GM08714 (cell line): Measurements from ENCODE around the gene GPR26.

Experiments
- H3K4me3 ChIP-seq: fragments of 200-500 bp; sonication (Bioruptor generic); 2 replicates; pipeline ENCODE4 v1.5.1; 2014; ENCODE audit warnings: mild to moderate bottlenecking, low read length, inconsistent platforms
- ZNF274 ChIP-seq: IDR thresholded peaks from 2 replicates; pipeline ENCODE4 v1.6.1; 2012; ENCODE audit warnings: mild to moderate bottlenecking, low read depth, low read length

Gene GPR26

DNA sequence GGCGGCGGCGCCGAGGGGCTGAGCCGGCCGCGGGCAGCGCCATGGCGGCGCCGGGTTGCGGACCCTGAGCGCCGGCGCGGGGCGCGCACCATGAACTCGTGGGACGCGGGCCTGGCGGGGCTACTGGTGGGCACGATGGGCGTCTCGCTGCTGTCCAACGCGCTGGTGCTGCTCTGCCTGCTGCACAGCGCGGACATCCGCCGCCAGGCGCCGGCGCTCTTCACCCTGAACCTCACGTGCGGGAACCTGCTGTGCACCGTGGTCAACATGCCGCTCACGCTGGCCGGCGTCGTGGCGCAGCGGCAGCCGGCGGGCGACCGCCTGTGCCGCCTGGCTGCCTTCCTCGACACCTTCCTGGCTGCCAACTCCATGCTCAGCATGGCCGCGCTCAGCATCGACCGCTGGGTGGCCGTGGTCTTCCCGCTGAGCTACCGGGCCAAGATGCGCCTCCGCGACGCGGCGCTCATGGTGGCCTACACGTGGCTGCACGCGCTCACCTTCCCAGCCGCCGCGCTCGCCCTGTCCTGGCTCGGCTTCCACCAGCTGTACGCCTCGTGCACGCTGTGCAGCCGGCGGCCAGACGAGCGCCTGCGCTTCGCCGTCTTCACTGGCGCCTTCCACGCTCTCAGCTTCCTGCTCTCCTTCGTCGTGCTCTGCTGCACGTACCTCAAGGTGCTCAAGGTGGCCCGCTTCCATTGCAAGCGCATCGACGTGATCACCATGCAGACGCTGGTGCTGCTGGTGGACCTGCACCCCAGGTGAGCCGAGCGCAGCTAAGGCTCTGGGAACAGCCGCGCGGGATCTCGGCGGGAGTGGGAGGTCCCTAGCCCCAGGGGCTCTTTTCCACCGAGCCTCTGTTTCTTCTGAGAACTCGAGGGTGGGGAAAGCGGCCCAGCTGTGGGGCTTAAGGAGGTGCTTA, at the start of gene GPR26:
Gene GPR26 (plus strand): TSS at position 38 of the 919 bp plus-strand sequence. CDS start 53 bp downstream, at position 91.
- TF ChIP-seq ZNF274 = no peak
- H3K4me3 ChIP-seq = no peak within 1 kb of the TSS

- no peak overlapping the region for H3K4me3 ChIP-seq
- no peak for TF ChIP-seq ZNF274
Observed at GRCh38 chr10:123618224-123618623, 47.9 kb upstream of the GPR26 start.

DNA sequence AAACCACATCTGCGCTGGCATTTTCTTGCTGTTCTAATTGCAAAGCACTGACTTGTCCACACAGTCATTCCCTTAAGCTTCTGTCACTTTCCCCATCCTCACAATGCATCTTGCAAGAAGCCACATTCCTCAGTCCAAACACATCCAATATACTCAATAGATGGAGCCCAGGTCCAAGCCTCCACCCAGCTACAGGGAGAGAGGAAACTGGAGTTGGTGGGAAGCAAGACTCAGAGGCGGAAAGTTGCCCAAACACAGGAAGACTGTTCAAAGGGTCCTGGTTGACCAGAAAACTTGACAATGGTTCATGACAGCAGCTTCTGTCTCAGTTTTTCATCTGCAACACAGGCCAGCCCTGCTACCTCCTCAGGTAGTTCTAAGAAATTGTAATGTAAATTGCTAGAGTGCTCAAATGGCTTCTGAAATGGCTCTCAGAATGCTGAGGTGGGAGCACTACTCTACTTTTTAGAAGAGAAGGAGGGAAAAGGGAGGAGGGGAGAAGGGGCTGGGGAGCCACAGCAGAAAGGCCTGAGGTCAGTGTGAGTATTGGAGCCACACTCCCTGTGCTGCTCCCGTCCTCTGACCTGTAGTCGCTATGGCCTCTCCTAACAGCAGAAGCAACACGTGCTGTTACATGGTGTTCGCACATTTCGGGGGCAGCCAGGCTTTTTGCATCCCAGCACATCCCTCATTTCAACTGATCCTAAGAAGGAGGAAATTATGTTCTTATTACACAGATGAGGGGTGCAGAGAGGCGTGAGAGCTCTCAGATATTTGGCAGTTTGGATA, 46.9 kb upstream of the GPR26 start:
- no peak overlapping the region for H3K4me3 ChIP-seq

DNA sequence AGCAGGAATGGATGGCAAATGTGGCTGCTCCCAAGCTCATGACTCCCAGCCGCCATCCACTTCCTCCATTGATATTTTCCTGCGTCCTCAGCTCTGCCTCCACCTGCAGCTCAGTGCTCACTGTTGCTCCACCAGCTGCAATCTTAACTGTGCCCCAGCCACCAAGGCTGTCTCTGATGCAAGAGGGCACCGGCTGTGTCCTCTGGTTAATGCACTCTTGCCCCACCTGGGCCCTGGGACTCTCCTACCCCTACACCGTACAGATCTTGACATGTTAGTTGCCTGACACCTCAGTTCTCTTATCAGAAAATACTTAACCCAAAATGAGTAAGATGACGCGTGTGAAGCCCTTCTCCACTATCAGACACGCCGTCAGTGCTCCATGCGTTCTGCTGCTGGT, 45.5 kb upstream of the GPR26 start:
- no peak overlapping the region for H3K4me3 ChIP-seq
- no peak for TF ChIP-seq ZNF274

More for the DNA sequence above, 46.9 kb upstream of the GPR26 start:
- no peak for TF ChIP-seq ZNF274

- no peak overlapping the region for H3K4me3 ChIP-seq
- no peak for TF ChIP-seq ZNF274
Observed at GRCh38 chr10:123621492-123621891, 44.7 kb upstream of the GPR26 start.

DNA sequence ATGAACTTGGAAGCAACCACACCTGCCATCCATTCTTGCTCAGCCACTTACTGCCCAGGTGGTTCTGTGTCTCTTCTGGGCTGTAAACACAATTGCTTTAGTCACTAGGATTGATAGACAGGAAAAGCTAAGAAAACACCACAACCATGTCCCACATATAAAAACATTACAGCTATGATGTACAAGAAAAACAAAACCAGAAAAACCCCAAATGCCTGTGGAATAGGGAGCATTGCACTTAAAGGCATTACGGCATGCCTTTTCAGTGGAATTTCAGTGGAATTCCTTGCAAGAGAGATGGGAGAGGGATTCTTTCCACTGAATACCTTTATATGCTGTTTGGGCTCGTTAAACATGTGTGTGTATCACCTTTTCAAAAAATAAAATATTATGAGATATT, 44.2 kb upstream of the GPR26 start:
- TF ChIP-seq ZNF274 = no peak
- no peak overlapping the region for H3K4me3 ChIP-seq

DNA sequence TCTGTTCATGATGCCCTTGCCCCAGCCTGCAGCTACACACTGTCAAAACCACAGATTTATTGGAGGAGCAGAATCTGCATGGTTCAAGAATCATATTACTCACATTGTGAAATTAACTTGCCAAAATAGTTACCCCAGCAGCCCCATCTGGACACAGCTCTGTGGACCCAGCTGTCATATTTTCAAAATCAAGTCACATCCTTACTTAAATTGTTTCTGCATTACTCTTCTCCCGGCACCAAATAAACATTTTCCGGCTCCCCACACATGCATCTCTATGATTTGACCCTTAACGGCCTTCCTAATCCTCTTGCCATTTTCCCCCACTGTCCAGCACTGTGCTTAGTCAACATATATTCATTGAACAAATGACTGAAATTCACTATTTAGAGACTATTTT, 43.8 kb upstream of the GPR26 start:
- no peak for TF ChIP-seq ZNF274

DNA sequence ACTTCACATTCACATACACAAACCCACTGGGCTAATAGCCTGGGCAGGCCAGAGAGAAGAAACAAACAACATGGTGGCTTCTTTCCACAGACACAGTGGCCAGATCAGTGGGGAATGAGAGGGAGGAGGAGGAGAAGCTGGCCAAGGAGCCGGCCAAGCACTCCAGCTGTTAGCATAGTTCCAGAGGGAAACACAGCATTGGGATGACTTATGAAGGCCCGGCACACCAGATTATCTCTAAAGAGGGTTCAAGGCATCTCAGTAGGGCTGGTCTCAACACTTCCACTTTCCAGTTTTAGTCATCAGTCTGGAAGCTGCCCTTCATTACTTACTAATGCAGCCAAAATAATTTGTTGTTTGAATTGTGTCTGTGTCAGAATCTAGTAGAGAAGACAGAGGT, 42.1 kb upstream of the GPR26 start:
- TF ChIP-seq ZNF274 = no peak
- no peak overlapping the region for H3K4me3 ChIP-seq

More for the DNA sequence above, 43.8 kb upstream of the GPR26 start:
- no peak overlapping the region for H3K4me3 ChIP-seq

- no peak overlapping the region for H3K4me3 ChIP-seq
- no peak for TF ChIP-seq ZNF274
Observed at GRCh38 chr10:123633106-123633505, 33.0 kb upstream of the GPR26 start.

DNA sequence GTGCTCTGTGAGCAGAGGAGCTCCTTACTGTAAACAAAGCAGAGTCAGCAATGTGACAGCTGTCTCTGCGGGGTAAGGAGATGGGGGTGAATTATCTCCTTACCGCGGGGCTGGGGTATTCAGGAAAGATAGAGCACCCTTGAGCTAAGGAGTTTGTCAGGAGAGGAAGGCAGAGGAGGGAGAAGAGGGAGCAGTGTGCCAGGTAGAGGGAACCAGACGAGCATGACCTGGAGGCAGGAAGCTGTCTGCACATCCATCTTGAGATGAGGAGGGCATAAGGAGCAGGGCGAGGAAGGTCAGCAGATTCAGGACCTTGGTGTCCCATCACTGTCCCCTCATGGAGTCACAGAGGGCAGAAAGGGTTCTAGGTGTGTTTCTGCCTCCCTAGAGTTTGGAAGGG, 32.5 kb upstream of the GPR26 start:
- H3K4me3 ChIP-seq = no peak overlapping the region
- no peak for TF ChIP-seq ZNF274

- TF ChIP-seq ZNF274 = no peak
- H3K4me3 ChIP-seq = no peak overlapping the region
Observed at GRCh38 chr10:123634221-123634620, 31.9 kb upstream of the GPR26 start.

DNA sequence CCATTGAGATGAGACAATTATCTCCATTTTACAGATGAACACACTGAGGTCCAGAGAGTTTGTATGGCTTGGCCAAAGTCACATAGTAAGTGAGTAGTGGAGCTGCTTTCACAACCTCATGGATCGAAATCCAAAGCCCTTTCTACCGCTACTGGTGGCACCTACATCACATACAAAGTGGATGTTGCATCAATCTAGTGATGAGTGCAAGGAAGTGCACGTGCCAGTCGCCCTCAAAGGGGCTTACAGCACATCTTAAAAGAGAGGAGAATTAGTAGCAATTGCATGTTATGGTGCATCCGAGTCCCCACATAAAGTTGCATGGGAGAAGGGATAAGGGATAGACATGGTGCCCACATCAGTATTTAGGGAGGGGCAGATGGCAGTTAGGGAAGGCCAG, 31.0 kb upstream of the GPR26 start:
- TF ChIP-seq ZNF274 = no peak
- H3K4me3 ChIP-seq = no peak overlapping the region

DNA sequence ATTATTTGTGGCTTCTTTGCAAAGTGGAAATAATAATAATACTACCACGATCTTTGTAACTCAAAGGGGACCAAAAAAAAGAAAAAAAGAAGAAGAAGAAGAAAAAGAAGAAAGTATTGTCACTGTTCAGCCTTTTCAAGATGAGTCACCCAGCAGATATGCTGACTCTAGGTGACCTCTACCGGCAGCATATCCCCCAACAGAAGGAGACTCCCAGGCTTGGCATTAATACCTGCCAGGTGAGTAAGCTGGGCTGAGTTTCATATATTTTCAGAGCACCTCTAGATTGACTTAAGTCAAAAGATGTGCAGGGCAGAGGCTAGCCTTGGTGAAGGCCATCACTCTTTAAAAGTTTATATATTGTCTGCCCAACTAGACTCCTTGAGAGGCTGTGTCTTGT, 30.4 kb upstream of the GPR26 start:
- H3K4me3 ChIP-seq = no peak overlapping the region
- TF ChIP-seq ZNF274 = no peak

DNA sequence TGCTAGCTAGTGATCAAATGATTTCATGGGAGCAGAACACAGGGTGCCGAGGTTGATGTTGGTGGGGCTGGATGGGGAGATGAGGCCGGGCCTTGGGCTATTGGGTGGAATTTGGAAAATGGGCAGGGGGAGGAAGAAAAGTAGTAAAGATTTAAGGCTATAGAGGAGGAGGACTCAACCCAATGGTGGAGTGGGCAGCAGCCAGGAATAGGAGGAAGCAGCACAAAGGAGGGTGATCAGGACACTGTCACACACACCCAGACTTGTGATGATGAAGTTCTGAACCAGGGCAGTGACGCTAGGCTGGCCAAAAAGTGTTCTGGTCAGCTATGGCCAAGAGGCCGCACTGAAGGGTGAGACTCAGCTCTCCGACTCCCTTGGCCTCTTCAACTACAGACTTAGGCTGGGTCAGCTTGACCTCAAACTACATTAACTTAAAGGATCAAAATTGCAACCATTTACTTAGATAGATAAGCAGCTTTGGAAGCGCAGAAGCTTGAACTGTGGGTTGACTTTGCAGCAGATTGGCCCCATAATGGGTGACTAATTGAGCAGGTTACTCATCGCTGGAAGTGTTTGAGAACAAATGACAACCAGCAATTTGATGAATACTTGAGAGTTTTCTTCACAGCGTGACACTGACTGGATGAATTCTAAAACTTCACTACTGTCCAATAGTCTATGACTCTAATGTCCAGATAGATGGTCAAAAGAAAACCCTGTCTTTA, 29.4 kb upstream of the GPR26 start:
- TF ChIP-seq ZNF274 = no peak
- H3K4me3 ChIP-seq = no peak overlapping the region
